IPS DF 19.7 (cell line): ENCODE measurements around the gene BCL3.
"Not testable (repeated sequence)": the region's sequence is repeated elsewhere in the genome, so short reads cannot be mapped to it uniquely, and the experiment has no call there.

Experiments used
- DNase-seq: peaks from one replicate; pipeline ENCODE4 v3.0.0-alpha.2; 2013; ENCODE audit warnings: low read depth, low spot score

BCL3 gene

GRCh38 chr19:44748426-44749254, at the start of gene BCL3:
TSS of gene BCL3 (plus strand) at chr19:44748708. CDS start at chr19:44748791, 83 bp downstream.
- no peak for DNase-seq

DNA sequence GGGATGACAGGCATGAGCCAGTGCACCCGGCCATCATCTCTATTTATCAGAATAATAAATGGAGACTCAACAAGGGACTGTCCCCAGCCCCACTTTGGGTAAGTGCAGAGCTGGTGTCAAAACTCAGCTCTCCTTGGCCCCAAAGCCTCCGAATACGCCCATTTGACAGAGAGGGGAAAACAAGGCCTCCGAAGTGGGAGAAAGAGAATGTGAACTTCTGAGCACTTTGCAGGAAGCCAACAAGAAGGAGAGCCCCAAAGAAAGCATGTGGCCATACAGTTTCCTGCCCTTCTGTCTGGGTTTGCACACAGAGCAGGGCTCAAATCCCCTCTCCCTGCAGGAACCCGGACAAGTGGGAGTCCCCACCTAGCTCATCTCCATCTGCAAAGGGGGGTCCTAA, 48.0 kb upstream of the BCL3 start:
- no peak for DNase-seq

DNA sequence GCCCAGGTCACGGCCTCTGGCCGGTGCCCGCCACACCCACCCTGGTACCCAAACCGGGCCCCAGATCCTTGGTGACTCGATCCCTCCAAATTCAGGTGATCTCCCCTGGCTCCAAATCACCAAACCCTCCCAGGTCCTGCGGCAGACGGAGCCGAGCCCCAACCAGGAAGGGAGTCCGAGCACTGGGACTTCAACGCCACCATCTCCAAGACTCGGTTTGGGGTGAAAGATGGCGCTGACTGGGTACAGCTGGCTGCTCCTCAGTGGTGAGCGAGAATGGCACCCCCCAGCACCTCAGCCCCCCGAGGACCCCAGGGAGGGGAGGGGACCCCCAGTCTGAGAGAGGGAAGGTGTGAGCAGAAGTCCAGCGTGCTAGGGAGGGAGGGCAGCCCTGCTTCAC, 47.3 kb upstream of the BCL3 start:
- DNase-seq, result no peak

GRCh38 chr19:44702551-44703176, 45.8 kb upstream of the BCL3 start:
- DNase-seq, result no peak

DNA sequence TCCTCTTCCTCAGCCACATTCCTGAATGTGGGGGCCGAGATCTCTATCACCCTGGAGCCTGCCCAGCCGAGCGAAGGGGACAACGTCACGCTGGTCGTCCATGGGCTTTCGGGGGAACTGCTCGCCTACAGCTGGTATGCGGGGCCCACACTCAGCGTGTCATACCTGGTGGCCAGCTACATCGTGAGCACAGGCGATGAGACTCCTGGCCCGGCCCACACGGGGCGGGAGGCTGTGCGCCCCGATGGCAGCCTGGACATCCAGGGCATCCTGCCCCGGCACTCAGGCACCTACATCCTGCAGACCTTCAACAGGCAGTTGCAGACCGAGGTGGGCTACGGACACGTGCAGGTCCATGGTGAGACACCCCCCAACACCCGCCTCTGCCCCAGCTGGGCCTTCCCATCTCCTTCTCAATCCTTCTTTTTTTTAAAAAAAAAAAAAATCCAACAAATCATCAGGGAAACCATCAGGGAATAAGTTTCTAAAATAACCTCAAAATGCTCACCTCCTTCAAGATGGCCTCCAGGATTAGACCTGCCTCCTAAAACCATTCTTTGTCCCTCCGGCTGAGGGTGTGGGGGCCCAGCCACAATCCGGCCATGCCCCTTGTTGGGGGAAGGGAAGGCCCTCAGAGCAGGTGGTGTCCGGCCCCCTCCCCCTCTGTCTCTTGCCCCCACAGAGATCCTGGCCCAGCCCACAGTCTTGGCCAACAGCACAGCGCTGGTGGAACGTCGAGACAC, 45.0 kb upstream of the BCL3 start:
- DNase-seq, result no peak

DNA sequence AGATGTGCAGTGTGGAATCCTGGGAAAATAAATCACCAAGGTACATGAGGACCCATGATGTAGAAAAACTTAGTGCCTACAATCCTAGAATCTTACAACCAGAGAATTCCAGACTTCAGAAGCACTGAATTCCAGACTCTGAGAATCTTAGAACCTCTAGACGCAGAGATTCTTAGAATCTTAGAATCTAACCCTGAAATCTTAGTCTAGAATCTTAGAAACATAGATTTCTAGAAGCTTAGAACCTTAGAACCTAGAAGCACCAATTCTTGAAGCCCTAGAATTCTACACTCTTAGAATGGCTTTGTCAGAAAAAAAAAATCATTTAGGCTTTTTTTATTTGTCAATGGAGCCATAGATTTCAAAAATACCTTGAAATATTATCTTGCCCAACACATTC, 43.5 kb upstream of the BCL3 start:
- no peak for DNase-seq

GRCh38 chr19:44705502-44706010, 43.0 kb upstream of the BCL3 start:
- DNase-seq, result no peak

DNA sequence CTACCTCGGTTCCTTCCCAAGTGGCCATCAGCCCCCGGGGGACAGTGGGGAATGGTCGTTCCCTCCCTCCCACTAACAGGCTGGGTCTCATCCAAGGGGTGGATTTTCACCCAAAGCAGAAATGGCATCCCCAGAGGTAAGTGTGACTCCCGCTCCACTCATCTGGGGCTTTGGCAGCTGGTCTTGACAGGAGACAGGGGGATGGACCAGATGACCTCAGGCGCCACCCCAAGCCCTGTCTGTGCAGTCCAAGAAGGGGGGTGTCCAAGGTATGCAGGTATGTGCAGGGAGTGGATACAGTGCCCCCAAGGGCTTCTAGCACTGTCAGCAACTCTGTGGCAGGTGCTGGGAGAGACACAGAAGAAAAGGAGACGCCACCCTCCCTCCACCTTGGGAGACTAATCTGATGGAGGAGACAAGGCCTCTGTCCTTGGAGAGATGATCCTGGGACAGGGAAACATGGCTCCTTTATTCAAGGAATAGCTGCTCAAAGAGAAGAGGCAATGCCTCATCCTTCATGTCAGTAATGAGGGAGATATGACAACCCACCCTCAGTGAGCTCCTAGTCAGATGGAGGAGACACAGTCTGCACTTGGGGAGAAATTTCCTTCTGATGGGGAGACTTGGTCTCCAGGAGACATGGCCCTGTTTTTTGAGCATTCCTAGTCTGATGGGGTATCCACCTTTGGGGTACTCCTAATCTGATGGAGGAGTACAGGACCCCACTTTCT, 41.8 kb upstream of the BCL3 start:
- no peak for DNase-seq

GRCh38 chr19:44707794-44708193, 40.7 kb upstream of the BCL3 start:
- no peak for DNase-seq

GRCh38 chr19:44708940-44709339, 39.6 kb upstream of the BCL3 start:
- DNase-seq, result no peak

- not testable (repeated sequence) for DNase-seq
Observed at GRCh38 chr19:44709434-44710266, 38.9 kb upstream of the BCL3 start.

DNA sequence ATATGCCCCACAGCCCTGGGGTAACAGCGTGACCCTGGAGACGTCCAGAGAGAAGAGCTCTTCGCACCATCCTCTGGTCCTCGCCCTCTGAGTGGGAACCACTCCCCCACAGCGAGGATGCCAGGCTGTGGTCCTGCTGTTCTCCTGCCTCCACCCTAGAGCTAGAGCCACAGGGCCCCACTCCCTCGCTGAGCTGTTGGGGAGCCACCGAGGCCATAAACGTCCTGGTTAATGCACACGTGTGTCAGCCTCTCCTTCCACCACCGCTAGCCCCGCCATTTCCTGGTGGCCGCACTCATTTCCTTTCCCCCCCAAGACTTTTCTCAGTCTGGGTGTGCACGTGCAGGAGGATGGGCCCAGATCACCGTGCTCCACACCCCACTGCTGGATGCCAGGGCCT, 38.0 kb upstream of the BCL3 start:
- DNase-seq, result no peak

DNA sequence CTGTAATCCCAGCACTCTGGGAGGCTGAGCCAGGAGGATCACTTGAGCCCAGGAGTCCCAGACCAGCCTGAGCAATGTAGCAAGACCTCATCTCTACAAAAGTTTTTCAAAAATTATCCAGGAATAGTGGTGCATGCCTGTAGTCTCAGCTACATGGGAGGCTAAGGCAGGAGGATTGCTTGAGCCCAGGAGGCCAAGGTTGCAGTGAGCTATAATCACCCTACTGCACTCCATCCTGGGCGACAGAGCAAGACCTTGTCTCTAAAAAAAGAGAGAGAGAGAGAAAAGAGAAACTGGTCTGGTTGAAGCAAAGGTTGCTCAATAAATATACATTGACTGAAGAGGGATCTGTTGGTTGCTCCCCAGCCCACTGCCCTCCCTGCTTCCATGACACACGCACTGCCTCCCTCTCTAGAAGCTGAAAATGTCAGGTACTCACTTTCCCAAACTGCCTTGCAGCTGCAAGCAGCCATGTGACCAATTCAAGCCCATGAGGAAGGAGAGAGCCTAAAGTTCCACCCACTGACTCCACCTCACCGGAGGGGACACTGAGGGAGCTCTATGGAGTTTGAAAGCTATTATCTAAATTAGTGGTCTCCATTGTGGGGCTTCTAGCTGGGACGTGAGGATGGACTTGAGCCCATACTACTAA, 35.5 kb upstream of the BCL3 start:
- no peak for DNase-seq

GRCh38 chr19:44714597-44715169, 33.8 kb upstream of the BCL3 start:
- DNase-seq, result no peak

GRCh38 chr19:44717603-44718002, 30.9 kb upstream of the BCL3 start:
- no peak for DNase-seq

- peak; percentile 89 for DNase-seq
Observed at GRCh38 chr19:44718441-44719261, 29.9 kb upstream of the BCL3 start.

DNA sequence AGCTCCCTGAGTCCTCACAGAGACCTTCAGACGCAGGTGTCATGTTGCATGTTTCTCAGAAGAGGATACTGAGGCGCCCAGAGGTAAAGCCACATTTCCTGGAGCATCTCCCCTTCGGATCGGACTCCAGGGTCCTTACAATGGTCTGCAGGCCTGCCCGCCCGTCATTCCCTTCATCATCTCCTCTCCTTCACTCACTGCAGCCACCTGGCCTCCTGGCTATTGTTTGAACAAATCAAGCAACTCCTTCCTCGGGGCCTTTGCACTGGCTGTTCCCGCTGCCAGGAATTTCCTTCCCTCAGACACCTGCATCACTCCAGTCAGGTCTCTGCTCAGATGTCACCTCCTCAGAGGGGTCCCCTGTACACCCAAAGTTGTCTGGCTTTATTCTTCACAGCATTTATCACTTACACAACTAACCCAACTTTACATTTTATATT, 29.2 kb upstream of the BCL3 start:
- no peak for DNase-seq

DNA sequence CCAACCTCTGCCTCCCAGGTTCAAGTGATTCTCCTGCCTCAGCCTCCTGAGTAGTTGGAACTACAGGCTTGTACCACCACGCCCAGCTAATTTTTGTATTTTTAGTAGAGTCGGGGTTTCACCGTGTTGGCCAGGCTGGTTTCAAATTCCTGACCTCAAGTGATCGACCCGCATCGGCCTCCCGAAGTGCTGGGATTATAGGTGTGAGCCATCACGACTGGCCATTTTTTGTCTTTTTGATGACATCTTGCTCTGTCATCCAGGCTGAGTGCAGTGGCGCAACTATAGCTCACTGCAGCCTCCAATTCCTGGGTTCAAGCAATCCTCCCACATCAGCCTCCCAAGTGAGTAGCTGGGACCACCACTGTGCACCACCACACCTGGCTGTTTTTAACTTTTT, 28.1 kb upstream of the BCL3 start:
- not testable (repeated sequence) for DNase-seq

DNA sequence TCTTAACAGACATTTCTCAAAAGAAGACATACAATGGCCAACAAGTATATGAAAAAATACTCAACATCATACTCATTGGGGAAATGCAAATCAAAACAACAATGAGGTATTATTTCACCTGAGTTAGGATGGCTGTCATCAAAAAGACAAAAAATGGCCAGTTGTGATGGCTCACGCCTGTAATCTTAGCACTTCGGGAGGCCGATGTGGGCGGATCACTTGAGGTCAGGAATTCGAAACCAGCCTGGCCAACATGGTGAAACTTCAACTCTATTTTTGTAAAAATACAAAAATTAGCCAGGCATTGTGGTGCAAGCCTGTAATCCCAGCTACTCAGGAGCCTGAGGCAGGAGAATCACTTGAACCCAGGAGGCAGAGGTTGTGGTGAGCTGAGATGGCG, 27.6 kb upstream of the BCL3 start:
- no peak for DNase-seq
